Ovary (tissue), 9 donors: ENCODE measurements around the gene FOXM1. TPM values are rescaled to one million over a fixed set of nuclear protein-coding genes. Genes with fewer than 3 reads are reported as not detected.
A peak's percentile ranks its signal among the peaks of the same experiment; 100 is the strongest.

Experiments used
- DNase-seq, 5 donors: peaks; one replicate each; pipeline ENCODE4 v3.0.0-alpha.2; 2019 to 2020
- H3K27ac ChIP-seq, 2 donors: fragments of 200-600 bp; one replicate each; pipeline versions ENCODE4 v1.5.1 to v1.8.0; 2019 to 2022
- H3K27me3 ChIP-seq: fragments of 200-600 bp; one replicate; pipeline ENCODE4 v1.8.0; 2022
- H3K36me3 ChIP-seq: fragments of 200-600 bp; sonication (generic); one replicate; pipeline ENCODE4 v1.5.1; 2019
- H3K4me1 ChIP-seq: one replicate; pipeline ENCODE4 v1.8.1; 2013; ENCODE audit warnings: mild to moderate bottlenecking, moderate library complexity; ENCODE audit not compliant: insufficient read depth
- H3K4me3 ChIP-seq: fragments of 200-600 bp; sonication (generic); one replicate; pipeline ENCODE4 v1.5.1; 2017
- H3K9me3 ChIP-seq, 2 donors: fragments of 200-600 bp in 1 of 2; sonication (generic) in 1 of 2; one replicate each; pipeline versions ENCODE4 v1.5.1 to v1.8.1; 2013 to 2019; ENCODE audit warnings: mild to moderate bottlenecking in 1 of 2, moderate library complexity in 1 of 2
- CTCF ChIP-seq, 3 donors: fragments of 450-650 bp in 2 of 3; fragments of 200-600 bp in 1 of 3; IDR thresholded peaks; one replicate each; pipeline versions ENCODE4 v1.5.1 to v1.8.0; 2016 to 2022; ENCODE audit warnings: antibody characterized with exemption in 3 of 3, mild to moderate bottlenecking in 1 of 3
- EP300 ChIP-seq: sonication (generic); formaldehyde crosslinking; IDR thresholded peaks from one replicate; pipeline ENCODE4 v1.6.1; 2017; ENCODE audit warnings: antibody characterized with exemption
- POLR2A ChIP-seq: fragments of 450-650 bp; IDR thresholded peaks from one replicate; pipeline ENCODE4 v1.6.1; 2017; ENCODE audit warnings: antibody characterized with exemption, mild to moderate bottlenecking, moderate library complexity
- WGBS, 3 donors: extraction: QIAGEN DNeasy Blood & Tissue Kit in 1 of 3; methylation state at CpG; one replicate each; pipeline versions ENCODE4 v1.1.5 to v1.1.7; 2013 to 2017; 5-methylcytosine and 5-hydroxymethylcytosine counted together
- intact Hi-C, 4 donors: fragments of 100-400 bp; cut with DNase I; formaldehyde crosslinking; loops; one replicate each; pipeline versions ENCODE4 v1.11.0 to v1.15.1; 2022 to 2023
- polyA plus RNA-seq, 2 donors: library from polyadenylated mRNA; stranded (reverse); fragments of 200-250 nt in 1 of 2; fragments of 350-450 nt in 1 of 2; fragmentation: Illumina TruSeq in 1 of 2; extraction: RNeasy Lipid Tissue Mini Kit (QIAGEN cat#74804) in 1 of 2; gene quantifications; one replicate each; pipeline ENCODE4 v1.2.3, GENCODE V29; 2013 to 2014
- total RNA-seq, 7 donors: library from RNA; depleted of rRNA in 2 of 7; stranded (reverse); fragments of >200 nt in 2 of 7; fragmentation: NEBNext Ultra II Directional in 3 of 7; extraction: Animal tissue kit (Norgen Biotek cat#: 25700) in 3 of 7; gene quantifications; one replicate each; pipeline versions ENCODE4 v1.1.0 to v1.2.4, GENCODE V29; 2016 to 2023
- donor health status: DM: no; HTN: no; CAD: no; lungs with moderate emphysema.
- donor health status: DM: no; HTN: no; CAD: no.
- donor health status: Bipolar disorder and iron deficiency.
- donor health status: DM: yes; HTN: yes; CAD: no.
- donor health status: DM: no; HTN: no; CAD: no.
- donor health status: DM: yes; HTN: yes; CAD: no.

The FOXM1 gene
- total and polyA plus RNA-seq, 9 donors, result 0.22 to 3.0 (median 0.62) TPM; not detected in 2

- Histone ChIP-seq H3K9me3 (no peaks in the 10 kb centered on the region), H3K27me3 (no peaks in the 10 kb centered on the region), H3K36me3 (no peaks in the 10 kb centered on the region), H3K4me1 (peaks cover 1% of the 10 kb centered on the region), H3K4me3 (peak overlapping the region; percentile 89), H3K27ac (peak overlapping the region in 1 of 2 donors; percentile 89)
- TF ChIP-seq CTCF (IDR thresholded peaks at IDR 0.05) (no peak), EP300 (no peak), POLR2A (no peak)
- intact Hi-C loops, result no loop called here
- 76 to 83% (median 78%) methylated on average over 5 of the region's 5 CpGs for WGBS, 3 donors
- peak in 1 of 5 donors; percentile 34 for DNase-seq
Measured at GRCh38 chr12:2811801-2812200, 65.2 kb downstream of the FOXM1 start.

Other genes starting within 250 kb of the FOXM1 start
- gene FKBP4, start 82.2 kb downstream of the FOXM1 start, total RNA-seq, result 100 to 1,000 TPM in 1 of 7 donors, 10 to 100 TPM in 6; 26.7 to 109 (median 57.5) TPM
- 10 to 100 TPM; 25.1 to 96.1 TPM for gene FKBP4, start 82.2 kb downstream of the FOXM1 start, polyA plus RNA-seq
- gene ITFG2, start 64.5 kb downstream of the FOXM1 start, total RNA-seq, result 10 to 100 TPM; 25.4 to 57.3 (median 41.1) TPM
- gene ITFG2, start 64.5 kb downstream of the FOXM1 start, polyA plus RNA-seq, result 10 to 100 TPM; 33.6 to 66.0 TPM
- 10 to 100 TPM in 3 of 7 donors, 1 to 10 TPM in 3, under 1 TPM in 1; 0.83 to 15.1 (median 6.3) TPM for gene NRIP2, start 42.1 kb downstream of the FOXM1 start, total RNA-seq
- gene NRIP2, start 42.1 kb downstream of the FOXM1 start, polyA plus RNA-seq, result 10 to 100 TPM in 1 of 2 donors, 1 to 10 TPM in 1; 4.9 to 10.3 TPM
- not detected for gene TEX52, start 20.1 kb downstream of the FOXM1 start, total RNA-seq
- gene TEX52, start 20.1 kb downstream of the FOXM1 start, polyA plus RNA-seq, result not detected
- 10 to 100 TPM; 10.1 to 21.9 (median 18.7) TPM for gene RHNO1, start within 50 bp of the FOXM1 start, total RNA-seq
- 10 to 100 TPM; 17.3 to 26.1 TPM for gene RHNO1, start within 50 bp of the FOXM1 start, polyA plus RNA-seq
- gene TULP3, start 13.7 kb upstream of the FOXM1 start, total RNA-seq, result 10 to 100 TPM; 27.3 to 45.6 (median 42.1) TPM
- gene TULP3, start 13.7 kb upstream of the FOXM1 start, polyA plus RNA-seq, result 10 to 100 TPM; 32.4 to 58.6 TPM
- 10 to 100 TPM in 2 of 7 donors, 1 to 10 TPM in 5; 3.6 to 19.9 (median 5.9) TPM for gene TEAD4, start 82.2 kb upstream of the FOXM1 start, total RNA-seq
- gene TEAD4, start 82.2 kb upstream of the FOXM1 start, polyA plus RNA-seq, result 1 to 10 TPM; 6.7 to 7.2 TPM
- gene TSPAN9, start 200.2 kb upstream of the FOXM1 start, total RNA-seq, result 10 to 100 TPM; 24.9 to 72.3 (median 55.7) TPM
- gene TSPAN9, start 200.2 kb upstream of the FOXM1 start, polyA plus RNA-seq, result 10 to 100 TPM; 44.3 to 60.5 TPM